Brain microvascular endothelial cell (primary cell): ENCODE results near the gene FNDC10.

Experiments used
- DNase-seq: peaks from one replicate; pipeline ENCODE4 v3.0.0-alpha.2; 2020
- H3K27ac ChIP-seq: fragments of 250-450 bp; sonication (Bioruptor Pico); 2 replicates; pipeline ENCODE4 v1.5.1; 2020; ENCODE audit warnings: mild to moderate bottlenecking, moderate library complexity
- H3K27me3 ChIP-seq: fragments of 250-450 bp; sonication (Bioruptor Pico); replicated peaks from 2 replicates; pipeline ENCODE4 v1.5.1; 2020; ENCODE audit warnings: mild to moderate bottlenecking
- H3K36me3 ChIP-seq: fragments of 250-450 bp; sonication (Bioruptor Pico); replicated peaks from 2 replicates; pipeline ENCODE4 v1.5.1; 2020; ENCODE audit warnings: mild to moderate bottlenecking
- H3K4me3 ChIP-seq: 2 replicates; pipeline ENCODE4 v1.5.1; 2011; ENCODE audit warnings: low read depth, mild to moderate bottlenecking, control low read depth, low read length, moderate library complexity
- CTCF ChIP-seq: IDR thresholded peaks from 2 replicates; pipeline ENCODE4 v1.5.1; 2011; ENCODE audit warnings: low read depth, mild to moderate bottlenecking, moderate library complexity, low read length, control low read depth, inconsistent platforms; ENCODE audit errors: missing control alignments
- in situ Hi-C: cut with HindIII; loops from 2 replicates; pipeline ENCODE4 v1.10.0; 2017; ENCODE audit warnings: low sequenced_read_pairs, low pct_ligation_motif_present

FNDC10 gene

GRCh38 chr1:1593834-1594601 is 5.9 kb downstream of the FNDC10 start:
- Histone ChIP-seq H3K27me3 (peaks cover 14% of the 10 kb centered on the region), H3K27ac (no peak overlapping the region), H3K4me3 (no peak overlapping the region), H3K36me3 (no peaks in the 10 kb centered on the region)
- TF ChIP-seq CTCF = no peak
- in situ Hi-C loops = no loop called here
- no peak for DNase-seq

GRCh38 chr1:1591452-1591851 is 8.5 kb downstream of the FNDC10 start:
- no peak overlapping the region for H3K27ac ChIP-seq
- no peak overlapping the region for H3K4me3 ChIP-seq
- TF ChIP-seq CTCF = no peak
- peaks cover 7% of the 10 kb centered on the region for H3K27me3 ChIP-seq
- in situ Hi-C loops = no loop called here
- no peak for DNase-seq
- H3K36me3 ChIP-seq = no peaks in the 10 kb centered on the region

GRCh38 chr1:1583347-1584010 is 16.5 kb downstream of the FNDC10 start:
- no peaks in the 10 kb centered on the region for H3K27me3 ChIP-seq
- H3K4me3 ChIP-seq = no peak overlapping the region
- no peak for DNase-seq
- no peak overlapping the region for H3K27ac ChIP-seq
- in situ Hi-C loops = no loop called here
- H3K36me3 ChIP-seq = no peaks in the 10 kb centered on the region
- TF ChIP-seq CTCF = no peak

GRCh38 chr1:1582585-1583346 is 17.2 kb downstream of the FNDC10 start:
- Histone ChIP-seq H3K36me3 (no peaks in the 10 kb centered on the region), H3K27me3 (no peaks in the 10 kb centered on the region), H3K4me3 (no peak overlapping the region), H3K27ac (no peak overlapping the region)
- DNase-seq = no peak
- TF ChIP-seq CTCF = no peak
- in situ Hi-C loops = no loop called here

GRCh38 chr1:1578371-1578940 is 21.5 kb downstream of the FNDC10 start:
- no peak overlapping the region for H3K4me3 ChIP-seq
- in situ Hi-C loops = no loop called here

More at GRCh38 chr1:1578371-1578940, 21.5 kb downstream of the FNDC10 start:
- Histone ChIP-seq H3K36me3 (no peaks in the 10 kb centered on the region), H3K27ac (no peak overlapping the region), H3K27me3 (no peaks in the 10 kb centered on the region)
- DNase-seq = no peak
- no peak for TF ChIP-seq CTCF
